GM12878 (cell line): Measurements from ENCODE around the gene GYS2.

Experiments used
- CTCF ChIP-seq, 3 experiments: IDR thresholded peaks in 2 of 3; conservative IDR thresholded peaks in 1 of 3; 2 replicates each; pipeline ENCODE4 v1.5.1; 2011; ENCODE audit warnings: low read depth in 3 of 3, low read length in 3 of 3, mild to moderate bottlenecking in 3 of 3, control low read depth in 2 of 3, moderate library complexity in 2 of 3, inconsistent platforms in 1 of 3, mixed read lengths in 1 of 3; ENCODE audit not compliant: control insufficient read depth in 2 of 3, insufficient read depth in 1 of 3; ENCODE audit errors: extremely low read depth in 1 of 3
- ETV6 ChIP-seq, 2 experiments: fragments of 450-650 bp in 1 of 2; IDR thresholded peaks in 1 of 2; conservative IDR thresholded peaks in 1 of 2; 2 replicates each; pipeline ENCODE4 v1.6.1; 2014; ENCODE audit warnings: antibody characterized with exemption in 1 of 2, borderline replicate concordance in 1 of 2, low read depth in 1 of 2, mild to moderate bottlenecking in 1 of 2, moderate library complexity in 1 of 2
- GABPA ChIP-seq: IDR thresholded peaks from 2 replicates; pipeline ENCODE4 v1.6.1; 2014; ENCODE audit warnings: antibody characterized with exemption, low read depth, mild to moderate bottlenecking, inconsistent platforms
- HCFC1 ChIP-seq: fragments of 150-350 bp; IDR thresholded peaks from 2 replicates; pipeline ENCODE4 v1.6.1; 2014; ENCODE audit warnings: low read length
- POLR2A ChIP-seq: IDR thresholded peaks from 2 replicates; pipeline ENCODE4 v1.6.1; 2011; ENCODE audit warnings: low read depth, mild to moderate bottlenecking, low read length
- SPI1 ChIP-seq: IDR thresholded peaks from 2 replicates; pipeline ENCODE4 v1.6.1; 2011; ENCODE audit warnings: low read depth, mild to moderate bottlenecking, low read length, moderate library complexity, borderline replicate concordance; ENCODE audit not compliant: insufficient read depth
- TF ChIP-seq, protein P1 (sequence below): fragments of 450-650 bp; IDR thresholded peaks from 2 replicates; pipeline ENCODE4 v1.6.1; 2017; ENCODE audit warnings: mild to moderate bottlenecking

DNA sequence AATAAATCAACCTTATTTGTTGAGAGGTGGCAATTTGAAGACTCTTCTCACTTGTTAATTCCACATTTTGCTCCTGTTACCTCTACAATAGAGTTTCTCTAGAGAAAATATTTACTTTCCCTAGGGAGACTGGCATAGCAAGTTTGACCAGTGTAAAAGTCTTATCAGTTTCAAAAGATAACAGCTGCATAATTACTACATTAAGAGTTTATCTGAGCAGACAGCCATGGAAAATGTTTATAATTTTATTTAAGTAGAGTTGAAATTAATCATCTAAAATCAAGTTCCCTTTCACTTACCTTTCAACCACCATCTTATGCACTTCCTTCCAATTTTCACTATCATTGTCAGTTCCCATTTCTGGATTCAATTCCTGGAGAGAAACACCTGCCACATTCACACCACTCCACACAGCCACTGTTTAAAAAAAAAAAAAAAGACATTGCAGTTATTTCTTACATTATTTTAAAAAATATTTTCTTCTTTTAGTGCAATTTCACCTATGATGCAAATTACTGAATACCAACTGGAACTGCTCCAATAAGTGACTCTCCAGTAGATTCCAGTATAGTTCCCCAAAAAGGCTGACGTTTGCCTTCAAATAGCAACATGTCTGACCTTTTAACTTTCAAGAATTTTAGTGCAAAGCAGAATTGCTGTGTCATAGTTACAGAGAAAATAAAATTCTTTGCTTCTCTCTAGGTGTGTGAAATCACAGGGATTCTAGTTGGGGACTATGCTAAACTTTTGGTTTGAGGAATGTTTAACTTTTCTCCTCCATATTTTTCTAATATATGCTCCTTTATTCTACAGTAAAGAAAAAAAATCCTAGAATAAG, 33.6 kb upstream of the GYS2 start:
- TF ChIP-seq ETV6 (conservative IDR thresholded peaks at IDR 0.05 in 1 of 2, IDR thresholded peaks at IDR 0.05 in 1 of 2; ENCODE audit: borderline replicate concordance in 1 of 2, low read depth in 1 of 2) (no peak), CTCF (IDR thresholded peaks at IDR 0.05 in 2 of 3, conservative IDR thresholded peaks at IDR 0.05 in 1 of 3; ENCODE audit: control insufficient read depth in 2 of 3, extremely low read depth in 1 of 3, insufficient read depth in 1 of 3, low read depth in 3 of 3, low read length in 3 of 3) (no peak), GABPA (no peak), POLR2A (no peak), SPI1 (no peak), HCFC1 (no peak)
- TF ChIP-seq, protein P1, sequence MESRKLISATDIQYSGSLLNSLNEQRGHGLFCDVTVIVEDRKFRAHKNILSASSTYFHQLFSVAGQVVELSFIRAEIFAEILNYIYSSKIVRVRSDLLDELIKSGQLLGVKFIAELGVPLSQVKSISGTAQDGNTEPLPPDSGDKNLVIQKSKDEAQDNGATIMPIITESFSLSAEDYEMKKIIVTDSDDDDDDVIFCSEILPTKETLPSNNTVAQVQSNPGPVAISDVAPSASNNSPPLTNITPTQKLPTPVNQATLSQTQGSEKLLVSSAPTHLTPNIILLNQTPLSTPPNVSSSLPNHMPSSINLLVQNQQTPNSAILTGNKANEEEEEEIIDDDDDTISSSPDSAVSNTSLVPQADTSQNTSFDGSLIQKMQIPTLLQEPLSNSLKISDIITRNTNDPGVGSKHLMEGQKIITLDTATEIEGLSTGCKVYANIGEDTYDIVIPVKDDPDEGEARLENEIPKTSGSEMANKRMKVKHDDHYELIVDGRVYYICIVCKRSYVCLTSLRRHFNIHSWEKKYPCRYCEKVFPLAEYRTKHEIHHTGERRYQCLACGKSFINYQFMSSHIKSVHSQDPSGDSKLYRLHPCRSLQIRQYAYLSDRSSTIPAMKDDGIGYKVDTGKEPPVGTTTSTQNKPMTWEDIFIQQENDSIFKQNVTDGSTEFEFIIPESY: no peak
